DOHH2 (cell line): ENCODE data around the gene M6PR.
A peak's percentile ranks its signal among the peaks of the same experiment; 100 is the strongest.

Source experiments
- H3F3A ChIP-seq: fragments of 200-600 bp; sonication (generic), shearing (Covaris generic); 2 replicates; pipeline ENCODE4 v1.6.0; 2016; ENCODE audit warnings: antibody characterized with exemption, mild to moderate bottlenecking; ENCODE audit not compliant: control insufficient read depth, insufficient read depth
- H3K27ac ChIP-seq: fragments of 200-600 bp; sonication (generic); 2 replicates; pipeline ENCODE4 v1.5.1; 2014; ENCODE audit warnings: low read depth, mild to moderate bottlenecking, low read length, moderate library complexity
- H3K27me3 ChIP-seq: fragments of 200-600 bp; sonication (generic); 2 replicates; pipeline ENCODE4 v1.6.1; 2014; ENCODE audit warnings: mild to moderate bottlenecking, low read length, mixed read lengths; ENCODE audit not compliant: control insufficient read depth
- H3K36me3 ChIP-seq: fragments of 200-600 bp; sonication (generic); 2 replicates; pipeline ENCODE4 v1.6.1; 2014; ENCODE audit warnings: mild to moderate bottlenecking, low read length, moderate library complexity, mixed read lengths; ENCODE audit not compliant: control insufficient read depth
- H3K4me1 ChIP-seq: fragments of 200-600 bp; sonication (generic); 2 replicates; pipeline ENCODE4 v1.6.1; 2014; ENCODE audit warnings: mild to moderate bottlenecking, low read length, mixed read lengths; ENCODE audit not compliant: control insufficient read depth
- H3K4me2 ChIP-seq: fragments of 200-600 bp; sonication (generic); 2 replicates; pipeline ENCODE4 v1.6.0; 2014; ENCODE audit warnings: mild to moderate bottlenecking, low read length, moderate library complexity
- H3K4me3 ChIP-seq: fragments of 200-600 bp; sonication (generic); 2 replicates; pipeline ENCODE4 v1.5.1; 2014; ENCODE audit warnings: mild to moderate bottlenecking, low read length, mixed read lengths
- H3K79me2 ChIP-seq: fragments of 200-600 bp; sonication (generic); 2 replicates; pipeline ENCODE4 v1.6.1; 2014; ENCODE audit warnings: mild to moderate bottlenecking, low read length, mixed read lengths; ENCODE audit not compliant: control insufficient read depth
- H3K9me2 ChIP-seq: fragments of 200-600 bp; sonication (generic); replicated peaks from 2 replicates; pipeline ENCODE4 v1.6.1; 2014; ENCODE audit warnings: mild to moderate bottlenecking, low read length, mixed read lengths; ENCODE audit not compliant: control insufficient read depth
- H3K9me3 ChIP-seq: fragments of 200-600 bp; sonication (generic); 2 replicates; pipeline ENCODE4 v1.6.1; 2014; ENCODE audit warnings: antibody characterized with exemption, low read length, mixed read lengths; ENCODE audit not compliant: control insufficient read depth, insufficient read depth
- H4K20me1 ChIP-seq: fragments of 200-600 bp; sonication (generic); 2 replicates; pipeline ENCODE4 v1.6.0; 2014; ENCODE audit warnings: low read depth, mild to moderate bottlenecking, antibody characterized with exemption, low read length, moderate library complexity; ENCODE audit not compliant: control insufficient read depth, insufficient read depth
- CTCF ChIP-seq: fragments of 200-600 bp; sonication (generic); IDR thresholded peaks from one replicate; pipeline ENCODE4 v1.5.1; 2014; ENCODE audit warnings: antibody characterized with exemption, mild to moderate bottlenecking, low read depth, low read length; ENCODE audit not compliant: poor library complexity, severe bottlenecking
- EZH2phosphoT487 ChIP-seq: fragments of 200-600 bp; sonication (generic); IDR thresholded peaks from 2 replicates; pipeline ENCODE4 v1.6.1; 2017; ENCODE audit warnings: borderline replicate concordance, mild to moderate bottlenecking, antibody characterized with exemption, low read length, moderate library complexity, mixed read lengths

Gene M6PR

GRCh38 chr12:8949342-8950220 is at the start of gene M6PR:
Gene M6PR (minus strand): TSS chr12:8949645. CDS start chr12:8946404, 3,241 bp downstream.
- peaks cover 32% of the 10 kb centered on the region for H3K4me1 ChIP-seq
- H3K9me2 ChIP-seq, result no peaks in the 10 kb centered on the region
- H3K27me3 ChIP-seq, result no peaks in the 10 kb centered on the region
- peaks cover 17% of the 10 kb centered on the region for H4K20me1 ChIP-seq
- peaks cover 9% of the 10 kb centered on the region; the same call in 1 of the 2 replicates for H3K9me3 ChIP-seq
- H3K36me3 ChIP-seq, result peaks cover 64% of the 10 kb centered on the region
- peak within 1 kb of the TSS; percentile 83 for H3K27ac ChIP-seq
- peak within 1 kb of the TSS; percentile 65 for H3K4me2 ChIP-seq
- peak within 1 kb of the TSS; percentile 98 for H3K4me3 ChIP-seq
- TF ChIP-seq EZH2phosphoT487, result no peak
- peak; percentile 57 for TF ChIP-seq CTCF
- peaks cover 4% of the 10 kb centered on the region; the same call in 1 of the 2 replicates for H3F3A ChIP-seq
- H3K79me2 ChIP-seq, result peaks cover 68% of the 10 kb centered on the region

GRCh38 chr12:8996682-8997405 is 47.4 kb upstream of the M6PR start:
- no peaks in the 10 kb centered on the region for H3F3A ChIP-seq
- no peak overlapping the region for H3K4me3 ChIP-seq
- H3K36me3 ChIP-seq, result no peaks in the 10 kb centered on the region
- H3K4me1 ChIP-seq, result no peaks in the 10 kb centered on the region
- H4K20me1 ChIP-seq, result no peaks in the 10 kb centered on the region
- TF ChIP-seq CTCF, result no peak
- TF ChIP-seq EZH2phosphoT487, result no peak
- no peaks in the 10 kb centered on the region for H3K27me3 ChIP-seq
- no peaks in the 10 kb centered on the region for H3K79me2 ChIP-seq
- H3K9me2 ChIP-seq, result no peaks in the 10 kb centered on the region
- H3K9me3 ChIP-seq, result no peaks in the 10 kb centered on the region
- no peak overlapping the region for H3K27ac ChIP-seq
- H3K4me2 ChIP-seq, result no peak overlapping the region

GRCh38 chr12:8995021-8995775 is 45.8 kb upstream of the M6PR start:
- Histone ChIP-seq H3F3A (no peaks in the 10 kb centered on the region), H3K27me3 (no peaks in the 10 kb centered on the region), H3K79me2 (no peaks in the 10 kb centered on the region), H3K4me1 (peaks cover under 1% of the 10 kb centered on the region; the same call in 1 of the 2 replicates), H3K27ac (no peak overlapping the region), H4K20me1 (no peaks in the 10 kb centered on the region), H3K4me2 (no peak overlapping the region), H3K36me3 (no peaks in the 10 kb centered on the region), H3K9me2 (no peaks in the 10 kb centered on the region), H3K4me3 (no peak overlapping the region), H3K9me3 (no peaks in the 10 kb centered on the region)
- TF ChIP-seq CTCF (no peak), EZH2phosphoT487 (no peak)
